HepG2 (cell line): ENCODE results near the gene FUT3. TPM values are rescaled to one million over a fixed set of nuclear protein-coding genes. Genes with fewer than 3 reads are reported as not detected.

Experiments
- JUN ChIP-seq: sonication (generic); formaldehyde crosslinking; IDR thresholded peaks from 2 replicates; pipeline ENCODE4 v1.4.0; 2020; ENCODE audit warnings: mild to moderate bottlenecking, missing genetic modification reagents
- KAT8 ChIP-seq: IDR thresholded peaks from 2 replicates; pipeline ENCODE4 v1.6.1; 2016; ENCODE audit warnings: missing genetic modification reagents, missing compliant biosample characterization
- KDM4B ChIP-seq: sonication (generic); formaldehyde crosslinking; IDR thresholded peaks from 2 replicates; pipeline ENCODE4 v1.4.0; 2020; ENCODE audit warnings: missing genetic modification reagents
- ONECUT2 ChIP-seq: sonication (generic); formaldehyde crosslinking; IDR thresholded peaks from 2 replicates; pipeline ENCODE4 v1.4.0; 2020; ENCODE audit warnings: missing genetic modification reagents
- PRMT3 ChIP-seq: sonication (generic); formaldehyde crosslinking; IDR thresholded peaks from 2 replicates; pipeline ENCODE4 v1.8.1; 2022; ENCODE audit warnings: low read depth, mild to moderate bottlenecking, moderate library complexity, missing genetic modification reagents, borderline replicate concordance
- REL ChIP-seq: sonication (generic); formaldehyde crosslinking; conservative IDR thresholded peaks from 2 replicates; pipeline ENCODE4 v1.8.0; 2022; ENCODE audit warnings: mild to moderate bottlenecking, missing genetic modification reagents, moderate library complexity
- RFX5 ChIP-seq: IDR thresholded peaks from 2 replicates; pipeline ENCODE4 v1.6.1; 2011; ENCODE audit warnings: low read depth, low read length, improper control_type of control experiment
- U2AF1 ChIP-seq: fragments of 200-400 bp; formaldehyde crosslinking; optimal IDR thresholded peaks from 2 replicates; pipeline ENCODE3; 2017; ENCODE audit warnings: mild to moderate bottlenecking, low read depth, low read length
- YEATS4 ChIP-seq: sonication (generic); formaldehyde crosslinking; IDR thresholded peaks from 2 replicates; pipeline ENCODE4 v1.4.0; 2020; ENCODE audit warnings: missing genetic modification reagents, borderline replicate concordance
- ZFP90 ChIP-seq: sonication (generic); formaldehyde crosslinking; IDR thresholded peaks from 2 replicates; pipeline ENCODE4 v1.8.0; 2022; ENCODE audit warnings: missing genetic modification reagents, mild to moderate bottlenecking, inconsistent platforms, borderline replicate concordance
- ZFX ChIP-seq: sonication (generic); formaldehyde crosslinking; IDR thresholded peaks from 2 replicates; pipeline ENCODE4 v1.4.0; 2020; ENCODE audit warnings: mild to moderate bottlenecking, low read depth, missing genetic modification reagents, moderate library complexity
- ZNF644 ChIP-seq: IDR thresholded peaks from 2 replicates; pipeline ENCODE4 v1.6.1; 2016; ENCODE audit warnings: low read depth
- ZNF713 ChIP-seq: sonication (generic); formaldehyde crosslinking; IDR thresholded peaks from 2 replicates; pipeline ENCODE4 v1.4.0; 2020; ENCODE audit warnings: mild to moderate bottlenecking, missing genetic modification reagents
- ZNF766 ChIP-seq: sonication (generic); formaldehyde crosslinking; IDR thresholded peaks from 2 replicates; pipeline ENCODE4 v1.5.0; 2020; ENCODE audit warnings: missing genetic modification reagents, borderline replicate concordance
- polyA plus RNA-seq, 8 experiments: library from polyadenylated mRNA; depleted of rRNA in 3 of 8; stranded (reverse) in 7 of 8; unstranded in 1 of 8; fragments of >200 nt; fragmentation: Illumina TruSeq in 4 of 8; extraction: Trizol in 4 of 8; gene quantifications; 2 replicates each; pipeline versions ENCODE4 v1.2.1 to v1.2.3, GENCODE V29; 2011 to 2016; ENCODE audit warnings: low read depth in 4 of 8, missing spikeins in 1 of 8, mixed read lengths in 1 of 8; ENCODE audit not compliant: insufficient read depth in 1 of 8
- total RNA-seq, 5 experiments: library from RNA; depleted of rRNA; stranded (reverse); fragments of >200 nt; fragmentation: Illumina TruSeq; extraction: Trizol; gene quantifications; 2 replicates each; pipeline ENCODE4 v1.2.3, GENCODE V29; 2016; ENCODE audit warnings: low read depth in 1 of 5
- TF ChIP-seq, protein P1 (sequence below): sonication (generic); formaldehyde crosslinking; IDR thresholded peaks from 2 replicates; pipeline ENCODE4 v1.9.0; 2021; ENCODE audit warnings: missing genetic modification reagents, borderline replicate concordance
- TF ChIP-seq, protein P2 (sequence below): sonication (generic); formaldehyde crosslinking; IDR thresholded peaks from 2 replicates; pipeline ENCODE4 v1.4.0; 2020; ENCODE audit warnings: missing genetic modification reagents
- TF ChIP-seq, protein P3 (sequence below): IDR thresholded peaks from 2 replicates; pipeline ENCODE4 v1.6.1; 2016; ENCODE audit warnings: low read depth
- TF ChIP-seq, protein P4 (sequence below): sonication (generic); formaldehyde crosslinking; conservative IDR thresholded peaks from 2 replicates; pipeline ENCODE4 v1.8.0; 2022; ENCODE audit warnings: mild to moderate bottlenecking, moderate library complexity, missing genetic modification reagents
- TF ChIP-seq, protein P5 (sequence below): sonication (generic); formaldehyde crosslinking; IDR thresholded peaks from 2 replicates; pipeline ENCODE4 v1.4.0; 2020; ENCODE audit warnings: low read depth, mild to moderate bottlenecking, missing genetic modification reagents

The FUT3 gene
- total and polyA plus RNA-seq, 2 of the 13 experiments (the other 11 are each of a cell fraction or from before 2014, with no cell fraction given) = 0.53 to 1.1 TPM

DNA sequence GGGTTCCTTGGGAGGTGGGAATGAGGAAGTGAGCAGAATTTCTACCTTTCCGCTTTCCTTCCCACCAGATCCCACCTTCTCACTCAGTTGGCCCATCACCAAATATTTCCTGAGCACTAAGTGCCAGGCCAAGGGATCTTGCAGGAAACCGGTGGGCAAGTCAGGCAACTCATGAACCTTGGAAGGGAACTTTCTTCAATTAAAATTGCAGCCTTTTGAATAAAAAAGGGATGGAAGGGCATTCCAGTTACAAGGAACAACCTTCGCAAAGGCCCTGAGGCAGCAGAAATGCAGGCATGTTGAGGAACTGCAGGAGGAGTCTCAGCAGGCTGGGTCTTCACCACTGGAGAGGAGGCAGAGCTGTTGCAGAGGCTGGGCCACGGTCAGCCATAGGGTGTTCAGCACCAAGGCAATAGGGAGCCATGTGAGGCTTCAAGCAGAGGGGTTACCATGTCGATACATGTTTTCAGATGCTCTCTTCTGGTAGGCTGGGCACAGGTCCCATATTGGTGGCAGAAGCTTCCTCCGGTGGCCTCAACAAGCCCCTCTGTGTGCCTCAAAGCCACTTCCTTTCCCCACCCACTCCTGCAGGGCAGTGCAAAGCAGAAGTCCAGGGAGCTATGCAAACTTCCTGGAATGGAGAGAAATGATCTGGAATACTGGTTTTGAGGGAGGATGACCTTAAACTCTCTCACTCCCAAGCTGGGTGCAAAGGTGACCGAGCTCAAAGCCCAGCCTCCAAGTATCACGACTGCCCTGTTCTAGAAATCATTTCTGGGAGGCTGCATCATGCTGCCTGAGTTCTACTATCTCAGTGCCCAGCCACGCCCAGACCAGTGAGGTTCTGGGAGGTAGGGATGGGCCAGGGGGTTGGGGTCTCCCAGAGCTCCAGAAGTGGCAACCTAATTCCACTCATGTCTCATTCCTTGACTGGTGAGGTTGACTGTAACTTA is 11.9 kb downstream of the FUT3 start, which contains the start of gene FUT6 (continued):
- TF ChIP-seq, protein P1, sequence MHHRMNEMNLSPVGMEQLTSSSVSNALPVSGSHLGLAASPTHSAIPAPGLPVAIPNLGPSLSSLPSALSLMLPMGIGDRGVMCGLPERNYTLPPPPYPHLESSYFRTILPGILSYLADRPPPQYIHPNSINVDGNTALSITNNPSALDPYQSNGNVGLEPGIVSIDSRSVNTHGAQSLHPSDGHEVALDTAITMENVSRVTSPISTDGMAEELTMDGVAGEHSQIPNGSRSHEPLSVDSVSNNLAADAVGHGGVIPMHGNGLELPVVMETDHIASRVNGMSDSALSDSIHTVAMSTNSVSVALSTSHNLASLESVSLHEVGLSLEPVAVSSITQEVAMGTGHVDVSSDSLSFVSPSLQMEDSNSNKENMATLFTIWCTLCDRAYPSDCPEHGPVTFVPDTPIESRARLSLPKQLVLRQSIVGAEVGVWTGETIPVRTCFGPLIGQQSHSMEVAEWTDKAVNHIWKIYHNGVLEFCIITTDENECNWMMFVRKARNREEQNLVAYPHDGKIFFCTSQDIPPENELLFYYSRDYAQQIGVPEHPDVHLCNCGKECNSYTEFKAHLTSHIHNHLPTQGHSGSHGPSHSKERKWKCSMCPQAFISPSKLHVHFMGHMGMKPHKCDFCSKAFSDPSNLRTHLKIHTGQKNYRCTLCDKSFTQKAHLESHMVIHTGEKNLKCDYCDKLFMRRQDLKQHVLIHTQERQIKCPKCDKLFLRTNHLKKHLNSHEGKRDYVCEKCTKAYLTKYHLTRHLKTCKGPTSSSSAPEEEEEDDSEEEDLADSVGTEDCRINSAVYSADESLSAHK = no peak
- TF ChIP-seq U2AF1 = no peak
- no peak for TF ChIP-seq ZFX (CRISPR knock-in tag)
- no peak for TF ChIP-seq KDM4B (CRISPR knock-in tag)
- TF ChIP-seq, protein P2, sequence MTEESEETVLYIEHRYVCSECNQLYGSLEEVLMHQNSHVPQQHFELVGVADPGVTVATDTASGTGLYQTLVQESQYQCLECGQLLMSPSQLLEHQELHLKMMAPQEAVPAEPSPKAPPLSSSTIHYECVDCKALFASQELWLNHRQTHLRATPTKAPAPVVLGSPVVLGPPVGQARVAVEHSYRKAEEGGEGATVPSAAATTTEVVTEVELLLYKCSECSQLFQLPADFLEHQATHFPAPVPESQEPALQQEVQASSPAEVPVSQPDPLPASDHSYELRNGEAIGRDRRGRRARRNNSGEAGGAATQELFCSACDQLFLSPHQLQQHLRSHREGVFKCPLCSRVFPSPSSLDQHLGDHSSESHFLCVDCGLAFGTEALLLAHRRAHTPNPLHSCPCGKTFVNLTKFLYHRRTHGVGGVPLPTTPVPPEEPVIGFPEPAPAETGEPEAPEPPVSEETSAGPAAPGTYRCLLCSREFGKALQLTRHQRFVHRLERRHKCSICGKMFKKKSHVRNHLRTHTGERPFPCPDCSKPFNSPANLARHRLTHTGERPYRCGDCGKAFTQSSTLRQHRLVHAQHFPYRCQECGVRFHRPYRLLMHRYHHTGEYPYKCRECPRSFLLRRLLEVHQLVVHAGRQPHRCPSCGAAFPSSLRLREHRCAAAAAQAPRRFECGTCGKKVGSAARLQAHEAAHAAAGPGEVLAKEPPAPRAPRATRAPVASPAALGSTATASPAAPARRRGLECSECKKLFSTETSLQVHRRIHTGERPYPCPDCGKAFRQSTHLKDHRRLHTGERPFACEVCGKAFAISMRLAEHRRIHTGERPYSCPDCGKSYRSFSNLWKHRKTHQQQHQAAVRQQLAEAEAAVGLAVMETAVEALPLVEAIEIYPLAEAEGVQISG = 0 out of 2 replicates have a peak, but pooled peaks have one; percentile 37
- TF ChIP-seq YEATS4 (CRISPR knock-in tag) = no peak
- TF ChIP-seq, protein P3, sequence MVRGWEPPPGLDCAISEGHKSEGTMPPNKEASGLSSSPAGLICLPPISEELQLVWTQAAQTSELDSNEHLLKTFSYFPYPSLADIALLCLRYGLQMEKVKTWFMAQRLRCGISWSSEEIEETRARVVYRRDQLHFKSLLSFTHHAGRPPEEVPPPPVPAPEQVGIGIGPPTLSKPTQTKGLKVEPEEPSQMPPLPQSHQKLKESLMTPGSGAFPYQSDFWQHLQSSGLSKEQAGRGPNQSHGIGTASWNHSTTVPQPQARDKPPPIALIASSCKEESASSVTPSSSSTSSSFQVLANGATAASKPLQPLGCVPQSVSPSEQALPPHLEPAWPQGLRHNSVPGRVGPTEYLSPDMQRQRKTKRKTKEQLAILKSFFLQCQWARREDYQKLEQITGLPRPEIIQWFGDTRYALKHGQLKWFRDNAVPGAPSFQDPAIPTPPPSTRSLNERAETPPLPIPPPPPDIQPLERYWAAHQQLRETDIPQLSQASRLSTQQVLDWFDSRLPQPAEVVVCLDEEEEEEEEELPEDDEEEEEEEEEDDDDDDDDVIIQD (CRISPR knock-in tag) = 0 out of 2 replicates have a peak, but pooled peaks have one; percentile 10
- TF ChIP-seq JUN (CRISPR knock-in tag) = no peak
- TF ChIP-seq ONECUT2 (CRISPR knock-in tag) = no peak
- no peak for TF ChIP-seq RFX5
- TF ChIP-seq, protein P4, sequence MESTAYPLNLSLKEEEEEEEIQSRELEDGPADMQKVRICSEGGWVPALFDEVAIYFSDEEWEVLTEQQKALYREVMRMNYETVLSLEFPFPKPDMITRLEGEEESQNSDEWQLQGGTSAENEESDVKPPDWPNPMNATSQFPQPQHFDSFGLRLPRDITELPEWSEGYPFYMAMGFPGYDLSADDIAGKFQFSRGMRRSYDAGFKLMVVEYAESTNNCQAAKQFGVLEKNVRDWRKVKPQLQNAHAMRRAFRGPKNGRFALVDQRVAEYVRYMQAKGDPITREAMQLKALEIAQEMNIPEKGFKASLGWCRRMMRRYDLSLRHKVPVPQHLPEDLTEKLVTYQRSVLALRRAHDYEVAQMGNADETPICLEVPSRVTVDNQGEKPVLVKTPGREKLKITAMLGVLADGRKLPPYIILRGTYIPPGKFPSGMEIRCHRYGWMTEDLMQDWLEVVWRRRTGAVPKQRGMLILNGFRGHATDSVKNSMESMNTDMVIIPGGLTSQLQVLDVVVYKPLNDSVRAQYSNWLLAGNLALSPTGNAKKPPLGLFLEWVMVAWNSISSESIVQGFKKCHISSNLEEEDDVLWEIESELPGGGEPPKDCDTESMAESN (CRISPR knock-in tag) = no peak
- peak; percentile 48; the same call in 1 of the 2 replicates for TF ChIP-seq ZNF644 (CRISPR knock-in tag)
- TF ChIP-seq PRMT3 (CRISPR knock-in tag) = no peak
- TF ChIP-seq, protein P5, sequence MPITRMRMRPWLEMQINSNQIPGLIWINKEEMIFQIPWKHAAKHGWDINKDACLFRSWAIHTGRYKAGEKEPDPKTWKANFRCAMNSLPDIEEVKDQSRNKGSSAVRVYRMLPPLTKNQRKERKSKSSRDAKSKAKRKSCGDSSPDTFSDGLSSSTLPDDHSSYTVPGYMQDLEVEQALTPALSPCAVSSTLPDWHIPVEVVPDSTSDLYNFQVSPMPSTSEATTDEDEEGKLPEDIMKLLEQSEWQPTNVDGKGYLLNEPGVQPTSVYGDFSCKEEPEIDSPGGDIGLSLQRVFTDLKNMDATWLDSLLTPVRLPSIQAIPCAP (CRISPR knock-in tag) = no peak
- TF ChIP-seq KAT8 = peak; percentile 59; the same call in 1 of the 2 replicates
- TF ChIP-seq ZNF766 (CRISPR knock-in tag) = no peak
- no peak for TF ChIP-seq ZFP90 (CRISPR knock-in tag)
- TF ChIP-seq REL (CRISPR knock-in tag) = no peak
- no peak for TF ChIP-seq ZNF713 (CRISPR knock-in tag)
